Gastroesophageal sphincter (tissue), 4 donors: ENCODE results near the gene PIWIL4. TPM values are rescaled to one million over a fixed set of nuclear protein-coding genes. Genes with fewer than 3 reads are reported as not detected.

ENCODE experiments used
- ATAC-seq: fragments of 150-250 bp; one replicate; pipeline ENCODE4 v1.9.1; 2016; ENCODE audit warnings: mild to moderate bottlenecking, moderate library complexity
- H3K27ac ChIP-seq, 4 donors: fragments of 200-600 bp; sonication (generic) in 3 of 4; 1 replicate in 3 of 4; 2 replicates in 1 of 4; pipeline ENCODE4 v1.5.1; 2016 to 2019
- H3K27me3 ChIP-seq: fragments of 200-600 bp; sonication (generic); one replicate; pipeline ENCODE4 v1.5.1; 2019
- H3K36me3 ChIP-seq, 2 donors: fragments of 200-600 bp; sonication (generic); one replicate each; pipeline ENCODE4 v1.5.1; 2019; ENCODE audit warnings: control low read depth in 1 of 2
- H3K4me1 ChIP-seq, 3 donors: fragments of 200-600 bp; sonication (generic); 1 replicate in 2 of 3; 2 replicates in 1 of 3; pipeline ENCODE4 v1.5.1; 2016 to 2019; ENCODE audit warnings: control low read depth in 2 of 3
- H3K4me3 ChIP-seq, 2 donors: fragments of 200-600 bp; sonication (generic); one replicate each; pipeline ENCODE4 v1.5.1; 2019; ENCODE audit warnings: mild to moderate bottlenecking in 1 of 2, moderate library complexity in 1 of 2
- H3K9me3 ChIP-seq, 3 donors: fragments of 200-600 bp; sonication (generic); one replicate each; pipeline ENCODE4 v1.5.1; 2017 to 2019; ENCODE audit warnings: control low read depth in 2 of 3
- EP300 ChIP-seq: sonication (generic); formaldehyde crosslinking; IDR thresholded peaks from one replicate; pipeline ENCODE4 v1.6.1; 2017; ENCODE audit warnings: antibody characterized with exemption, mild to moderate bottlenecking
- POLR2A ChIP-seq, 2 donors: fragments of 450-650 bp; IDR thresholded peaks; one replicate each; pipeline ENCODE4 v1.6.1; 2017; ENCODE audit warnings: antibody characterized with exemption in 2 of 2, mild to moderate bottlenecking in 2 of 2, moderate library complexity in 1 of 2
- POLR2AphosphoS5 ChIP-seq: sonication (generic); formaldehyde crosslinking; IDR thresholded peaks from one replicate; pipeline ENCODE4 v1.6.1; 2017; ENCODE audit warnings: antibody characterized with exemption
- WGBS, 2 donors: methylation state at CpG; one replicate each; pipeline ENCODE4 v1.1.5; 2018; ENCODE audit warnings: low coverage in 1 of 2; 5-methylcytosine and 5-hydroxymethylcytosine counted together
- total RNA-seq, 4 donors: library from RNA; depleted of rRNA; stranded (reverse); fragments of >200 nt; gene quantifications; one replicate each; pipeline ENCODE4 v1.1.0, GENCODE V29; 2016
- TF ChIP-seq, protein P1 (sequence below), 4 experiments: fragments of 200-600 bp in 2 of 4; fragments of 450-650 bp in 2 of 4; sonication (generic) in 1 of 4; IDR thresholded peaks; one replicate each; pipeline ENCODE4 v1.5.1; 2017 to 2019; ENCODE audit warnings: antibody characterized with exemption in 4 of 4, mild to moderate bottlenecking in 2 of 4, moderate library complexity in 2 of 4

PIWIL4 gene
- total RNA-seq, 4 donors from 2014 or later = 2.0 to 8.5 (median 6.0) TPM

DNA sequence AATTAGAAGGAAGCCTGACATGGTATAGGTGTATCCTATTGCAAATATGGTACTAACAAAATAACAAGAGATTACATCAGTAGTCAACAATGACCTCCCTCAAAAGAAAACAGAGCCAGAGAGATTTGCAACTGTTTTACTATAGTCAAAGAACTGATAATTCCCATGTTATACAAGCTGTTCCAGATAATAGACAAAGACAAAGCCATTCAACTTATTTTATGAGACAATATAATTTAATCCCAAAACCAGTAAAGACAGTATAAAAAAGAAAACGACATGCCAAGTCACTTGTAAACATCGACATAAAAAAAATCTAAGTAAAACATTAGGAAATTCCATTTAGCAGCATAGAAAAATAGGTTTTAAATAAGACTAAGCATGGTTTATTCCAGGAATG lies 65.2 kb downstream of the PIWIL4 start:
- H3K36me3 ChIP-seq = no peaks in the 10 kb centered on the region
- WGBS, 2 donors = 73% methylated on average over 2 of the region's 2 CpGs; no CpG with 5 or more reads in 1 of the 2 donors
- no peak overlapping the region for H3K27ac ChIP-seq
- no peaks in the 10 kb centered on the region for H3K4me1 ChIP-seq
- H3K4me3 ChIP-seq = no peak overlapping the region
- no peak for ATAC-seq
- no peaks in the 10 kb centered on the region for H3K9me3 ChIP-seq
- H3K27me3 ChIP-seq = no peaks in the 10 kb centered on the region
- TF ChIP-seq EP300 = no peak
- no peak for TF ChIP-seq POLR2AphosphoS5
- TF ChIP-seq, protein P1, sequence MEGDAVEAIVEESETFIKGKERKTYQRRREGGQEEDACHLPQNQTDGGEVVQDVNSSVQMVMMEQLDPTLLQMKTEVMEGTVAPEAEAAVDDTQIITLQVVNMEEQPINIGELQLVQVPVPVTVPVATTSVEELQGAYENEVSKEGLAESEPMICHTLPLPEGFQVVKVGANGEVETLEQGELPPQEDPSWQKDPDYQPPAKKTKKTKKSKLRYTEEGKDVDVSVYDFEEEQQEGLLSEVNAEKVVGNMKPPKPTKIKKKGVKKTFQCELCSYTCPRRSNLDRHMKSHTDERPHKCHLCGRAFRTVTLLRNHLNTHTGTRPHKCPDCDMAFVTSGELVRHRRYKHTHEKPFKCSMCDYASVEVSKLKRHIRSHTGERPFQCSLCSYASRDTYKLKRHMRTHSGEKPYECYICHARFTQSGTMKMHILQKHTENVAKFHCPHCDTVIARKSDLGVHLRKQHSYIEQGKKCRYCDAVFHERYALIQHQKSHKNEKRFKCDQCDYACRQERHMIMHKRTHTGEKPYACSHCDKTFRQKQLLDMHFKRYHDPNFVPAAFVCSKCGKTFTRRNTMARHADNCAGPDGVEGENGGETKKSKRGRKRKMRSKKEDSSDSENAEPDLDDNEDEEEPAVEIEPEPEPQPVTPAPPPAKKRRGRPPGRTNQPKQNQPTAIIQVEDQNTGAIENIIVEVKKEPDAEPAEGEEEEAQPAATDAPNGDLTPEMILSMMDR (IDR thresholded peaks at IDR 0.05) = no peak
- no peak for TF ChIP-seq POLR2A (IDR thresholded peaks at IDR 0.05)

DNA sequence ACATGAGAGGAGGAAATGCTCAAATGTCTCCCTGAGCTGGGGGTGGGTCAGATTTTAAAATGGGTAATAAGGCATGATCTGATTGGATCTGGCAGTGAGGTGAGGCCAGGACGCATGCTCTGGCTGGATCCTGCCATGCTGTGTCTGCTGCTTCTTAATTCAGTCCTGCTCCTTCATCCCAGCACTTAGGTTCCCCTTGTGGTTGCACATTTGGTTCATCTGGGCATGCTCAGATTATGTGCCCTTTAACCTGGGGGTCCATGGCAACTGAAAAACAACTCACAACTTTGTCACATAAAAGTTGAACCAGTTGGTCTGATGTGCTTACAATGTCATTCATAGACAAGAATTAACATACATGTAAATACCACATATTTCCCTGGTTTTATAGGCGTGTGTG lies 67.9 kb downstream of the PIWIL4 start:
- WGBS, 2 donors = 81 to 100% methylated on average over 2 of the region's 2 CpGs

DNA sequence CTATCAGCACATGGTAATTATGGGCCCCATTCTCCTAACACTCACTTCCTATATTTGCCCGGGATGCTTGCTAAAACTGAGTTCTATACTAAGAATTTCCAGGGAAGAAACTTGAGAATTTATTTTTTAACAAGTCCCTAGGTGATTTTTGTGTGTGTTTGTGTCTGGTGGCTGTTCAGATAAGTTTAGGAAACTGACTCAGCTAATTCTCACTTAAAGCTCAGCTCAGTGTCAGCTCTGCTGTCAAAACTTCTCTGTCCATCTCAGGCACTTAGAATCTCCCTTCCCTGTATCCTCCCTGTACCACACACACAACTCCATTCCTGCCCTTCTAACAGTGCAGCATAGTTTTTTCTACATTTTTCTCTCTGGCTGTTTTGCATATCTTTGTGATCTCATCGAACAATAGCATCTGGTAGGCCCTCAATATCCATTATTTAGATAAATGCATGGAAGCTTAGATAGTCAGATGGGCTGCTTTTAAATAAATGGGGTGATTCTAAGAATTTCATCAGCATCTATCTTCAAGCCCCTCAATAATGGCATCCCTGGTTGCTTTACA lies 69.3 kb downstream of the PIWIL4 start:
- whole genome bisulfite sequencing, 2 donors = 75 to 90% methylated on average over 1 to 2 of the region's 2 CpGs
- Histone ChIP-seq H3K4me1 (peaks cover 0 to 20% (median 12%) of the 10 kb centered on the region in 3 donors), H3K4me3 (no peak overlapping the region), H3K27me3 (no peaks in the 10 kb centered on the region), H3K9me3 (no peaks in the 10 kb centered on the region), H3K36me3 (no peaks in the 10 kb centered on the region), H3K27ac (no peak overlapping the region)
- TF ChIP-seq POLR2A (IDR thresholded peaks at IDR 0.05) (no peak), EP300 (no peak), POLR2AphosphoS5 (no peak)
- TF ChIP-seq, protein P1 (IDR thresholded peaks at IDR 0.05) = no peak
- ATAC-seq = no peak

More for the DNA sequence above, 67.9 kb downstream of the PIWIL4 start:
- Histone ChIP-seq H3K27ac (no peak overlapping the region), H3K4me3 (no peak overlapping the region), H3K36me3 (no peaks in the 10 kb centered on the region), H3K27me3 (no peaks in the 10 kb centered on the region), H3K4me1 (peaks cover 0 to 20% (median 12%) of the 10 kb centered on the region in 3 donors), H3K9me3 (no peaks in the 10 kb centered on the region)
- no peak for ATAC-seq
- no peak for TF ChIP-seq EP300

DNA sequence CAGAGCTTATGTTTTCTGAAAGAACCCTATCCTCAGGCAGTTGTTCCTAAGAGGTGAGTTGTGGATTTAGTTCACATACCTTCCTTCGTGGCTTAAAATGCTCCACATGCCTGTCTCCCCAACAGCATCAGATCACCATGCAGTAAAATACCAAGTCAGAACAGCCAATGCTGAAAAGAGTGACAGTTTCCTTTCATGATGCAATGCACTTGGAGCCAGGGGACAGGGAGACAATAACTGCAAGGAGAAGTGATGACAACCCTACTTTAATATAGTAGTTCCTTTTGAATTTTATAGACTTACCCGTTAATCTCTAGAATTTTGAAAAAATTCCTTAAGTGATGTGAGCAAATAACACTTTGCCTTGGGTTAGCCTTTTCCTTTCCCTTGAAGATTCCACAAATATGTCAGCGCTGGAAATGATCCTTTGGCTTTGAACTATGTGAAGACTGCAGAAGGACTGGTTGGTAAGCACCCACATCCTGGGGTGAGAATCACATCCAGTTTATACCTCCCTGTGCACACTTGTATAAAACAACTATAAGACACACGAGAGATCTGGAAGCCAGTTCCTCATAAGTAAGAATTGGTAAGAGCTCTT lies 71.2 kb downstream of the PIWIL4 start:
- WGBS, 2 donors = 70 to 72% methylated on average over 3 to 4 of the region's 4 CpGs
- Histone ChIP-seq H3K4me3 (no peak overlapping the region), H3K4me1 (peaks cover 0 to 20% (median 12%) of the 10 kb centered on the region in 3 donors), H3K27ac (peak overlapping the region; percentile 6 to 72 (median 62)), H3K9me3 (no peaks in the 10 kb centered on the region), H3K27me3 (no peaks in the 10 kb centered on the region), H3K36me3 (no peaks in the 10 kb centered on the region)
- TF ChIP-seq, protein P1 (IDR thresholded peaks at IDR 0.05) = no peak
- TF ChIP-seq EP300 = no peak
- ATAC-seq = no peak

DNA sequence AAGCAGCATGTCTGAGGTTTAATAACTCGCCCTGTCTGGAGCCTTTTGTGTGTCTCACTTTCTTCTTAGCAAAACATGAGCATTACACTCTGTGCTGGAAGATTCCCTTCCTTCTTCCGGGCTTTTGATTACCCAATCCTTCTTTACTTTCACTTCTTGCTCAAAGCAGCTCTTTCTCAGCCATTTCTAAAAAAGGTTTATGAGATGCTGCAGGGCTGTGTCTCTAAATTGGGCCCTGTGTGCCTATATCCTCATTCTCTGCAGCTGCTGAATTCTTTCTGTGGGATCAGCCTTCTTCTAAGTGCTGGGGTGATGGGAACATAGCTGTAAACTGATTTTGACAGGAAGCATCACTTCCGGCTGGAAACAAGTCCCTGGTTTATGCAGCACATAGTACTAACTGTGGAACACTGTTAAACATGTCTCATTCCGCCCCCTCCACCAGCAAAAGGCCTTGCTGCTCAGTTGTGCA lies 71.8 kb downstream of the PIWIL4 start:
- no peaks in the 10 kb centered on the region for H3K27me3 ChIP-seq
- H3K4me3 ChIP-seq = no peak overlapping the region
- H3K4me1 ChIP-seq = peaks cover 0 to 20% (median 12%) of the 10 kb centered on the region in 3 donors
- WGBS, 2 donors = 0 to 22% methylated on average over 1 to 2 of the region's 4 CpGs
- H3K27ac ChIP-seq = peak overlapping the region; percentile 6 to 72 (median 62)
- TF ChIP-seq, protein P1 (IDR thresholded peaks at IDR 0.05) = no peak
- TF ChIP-seq EP300 (no peak), POLR2A (IDR thresholded peaks at IDR 0.05) (no peak), POLR2AphosphoS5 (peak; percentile 25)
- H3K9me3 ChIP-seq = no peaks in the 10 kb centered on the region
- ATAC-seq = peak; percentile 73
- H3K36me3 ChIP-seq = no peaks in the 10 kb centered on the region
